Activated naive CD4-positive, alpha-beta T cell treated with Interleukin-2 at 50 U/mL for 16 hours (primary cell): ENCODE data around the gene ZNF783.
"Not testable (repeated sequence)": the region's sequence is repeated elsewhere in the genome, so short reads cannot be mapped to it uniquely, and the experiment has no call there.

Experiments
- DNase-seq: peaks from one replicate; pipeline ENCODE4 v3.0.0-alpha.2; 2020

Gene ZNF783

DNA sequence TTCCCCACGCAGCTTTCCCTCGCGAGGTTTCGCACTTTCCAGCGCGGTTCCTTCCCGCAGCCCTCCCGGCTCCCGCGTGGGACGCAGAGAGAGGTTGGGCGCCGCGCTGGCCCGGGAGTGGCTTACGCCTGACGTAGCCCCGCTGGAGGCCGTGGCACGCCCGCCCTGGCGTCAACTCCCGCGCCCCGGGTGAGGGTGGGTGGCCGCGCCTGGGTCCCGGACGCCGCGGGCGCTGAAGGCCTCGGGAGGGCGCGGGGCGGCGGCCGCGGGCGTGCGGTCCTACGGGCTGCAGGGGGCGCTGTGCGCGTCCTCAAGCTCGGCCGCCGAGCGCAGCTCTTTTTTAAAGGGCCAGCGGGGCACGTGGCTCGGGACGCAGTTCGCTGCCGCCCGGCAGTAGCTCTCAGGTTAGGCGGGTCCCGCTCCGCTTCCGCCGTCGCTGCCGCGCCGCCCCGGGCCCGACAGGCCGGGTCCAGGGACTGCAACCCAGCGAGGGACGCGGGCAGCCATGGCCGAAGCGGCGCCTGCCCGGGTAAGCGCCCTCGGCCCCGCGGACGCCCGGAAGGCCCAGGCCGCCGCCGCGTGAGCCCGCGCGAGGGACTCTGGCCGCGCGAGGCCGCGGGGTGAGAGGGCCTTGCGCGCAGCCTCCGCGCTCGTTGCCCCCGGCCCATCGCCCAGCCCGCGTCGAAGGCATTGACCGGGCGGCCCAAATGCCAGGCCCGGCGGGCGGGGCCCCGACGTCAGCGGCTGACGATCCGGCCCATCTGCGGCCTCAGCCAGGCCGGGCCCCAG lies at the start of gene ZNF783:
Gene ZNF783 (plus strand): TSS at position 368 of the 789 bp plus-strand sequence. CDS start 138 bp downstream, at position 506.
- DNase-seq = peak; percentile 87

- DNase-seq = no peak
Measured at GRCh38 chr7:149214020-149214720, 47.8 kb upstream of the ZNF783 start.

DNA sequence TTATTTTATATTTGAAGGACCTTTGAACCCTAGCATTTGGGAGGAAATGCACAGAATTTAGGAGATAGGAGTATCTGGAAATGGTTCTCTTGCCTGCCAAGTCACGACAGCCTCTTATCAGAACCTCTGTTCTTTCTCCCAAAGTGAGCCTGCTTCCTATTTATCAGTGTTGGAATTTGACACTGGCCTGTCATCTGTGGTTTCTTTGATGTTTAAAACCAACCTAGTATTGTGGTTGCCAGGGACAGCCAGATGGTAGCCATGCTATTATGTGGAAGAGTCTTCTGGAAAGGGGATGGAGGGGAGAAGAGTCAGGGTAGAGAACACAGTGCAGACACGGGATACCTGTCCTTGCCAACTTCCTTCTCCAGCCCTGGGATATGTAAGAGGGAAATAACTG lies 45.6 kb upstream of the ZNF783 start:
- DNase-seq = no peak

DNA sequence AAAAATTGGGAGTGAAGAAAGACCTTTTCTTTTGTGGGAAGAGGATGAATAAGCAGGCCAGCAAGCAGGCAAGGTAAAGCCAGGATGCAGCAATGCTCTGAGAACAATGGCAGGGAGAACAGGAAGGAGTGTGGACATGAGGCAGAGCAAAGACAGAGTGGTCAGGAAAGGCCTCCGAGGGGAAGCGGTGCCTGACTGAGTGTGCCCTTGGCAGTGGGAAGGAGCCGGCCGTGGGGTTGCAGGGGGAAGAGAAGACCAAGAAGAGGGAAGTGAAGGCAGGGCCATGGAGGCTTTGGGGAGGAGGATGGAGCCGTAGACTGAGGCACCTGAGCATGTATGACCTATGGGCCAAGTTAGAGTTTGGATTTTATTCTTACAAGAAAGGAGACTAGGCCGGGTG lies 44.4 kb upstream of the ZNF783 start:
- DNase-seq = no peak

DNA sequence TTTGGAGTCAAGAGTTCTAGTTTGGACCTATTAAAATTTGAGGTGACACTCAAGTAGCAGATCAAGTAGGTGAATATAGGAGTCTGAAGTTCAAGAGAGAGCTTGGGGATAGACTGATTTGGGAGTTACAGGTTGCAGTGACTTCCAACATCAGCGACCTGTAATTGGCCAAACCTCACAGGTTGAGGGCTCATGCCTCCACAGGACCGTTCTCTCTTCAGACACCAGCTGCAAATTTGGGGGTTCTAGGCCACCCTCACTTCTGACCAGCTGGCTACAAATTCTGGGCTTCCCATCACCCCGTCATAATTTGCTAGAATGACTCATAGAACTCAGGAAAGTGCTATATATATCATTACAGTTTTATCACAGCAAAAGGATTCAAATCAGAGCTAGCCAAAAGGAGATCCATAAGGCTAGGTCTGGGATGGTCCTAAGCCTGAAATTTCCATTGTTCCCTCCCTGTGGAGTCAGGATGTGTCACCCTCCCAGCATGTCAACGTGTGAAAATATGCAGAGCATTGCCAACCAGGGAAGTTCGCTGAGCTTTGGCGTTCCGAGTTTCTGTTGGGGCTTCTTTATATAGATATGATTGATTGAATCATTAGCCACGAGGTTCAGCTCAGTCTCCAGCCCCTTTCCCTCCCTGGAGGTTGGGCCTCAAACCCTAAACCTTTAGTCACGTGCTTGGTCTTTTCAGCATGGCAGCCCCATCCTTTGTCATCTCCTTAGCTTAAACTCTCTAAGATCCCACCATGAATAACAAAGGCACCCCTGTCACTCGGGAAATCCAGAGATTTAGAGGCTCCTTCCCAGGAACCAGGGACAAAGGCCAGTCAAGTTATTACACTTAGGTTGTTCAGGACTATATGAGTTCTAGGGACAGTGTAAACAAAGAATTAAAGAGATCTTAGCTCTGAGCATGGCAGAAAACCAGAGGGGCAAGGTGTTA lies 43.3 kb upstream of the ZNF783 start:
- DNase-seq = no peak

GRCh38 chr7:149220534-149220933 lies 41.5 kb upstream of the ZNF783 start:
- DNase-seq = no peak

DNA sequence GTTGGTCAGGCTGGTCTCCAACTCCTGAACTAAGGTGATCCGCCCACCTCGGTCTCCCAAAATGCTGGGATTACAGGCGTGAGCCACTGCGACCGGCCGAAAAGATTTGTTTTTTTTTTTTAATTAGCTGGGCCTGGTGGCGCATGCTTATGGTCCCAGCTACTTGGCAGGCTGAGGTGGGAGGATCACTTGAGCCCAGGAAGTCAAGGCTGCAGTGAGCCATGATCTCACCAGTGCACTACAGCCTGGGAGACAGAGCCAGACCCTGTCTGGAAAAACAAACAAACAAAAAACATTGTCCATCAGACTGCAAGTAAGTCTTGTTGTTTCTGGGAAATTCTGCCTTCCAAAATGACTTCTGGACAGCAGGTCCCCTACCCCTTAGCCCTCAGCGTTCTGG lies 38.8 kb upstream of the ZNF783 start:
- no peak for DNase-seq

DNA sequence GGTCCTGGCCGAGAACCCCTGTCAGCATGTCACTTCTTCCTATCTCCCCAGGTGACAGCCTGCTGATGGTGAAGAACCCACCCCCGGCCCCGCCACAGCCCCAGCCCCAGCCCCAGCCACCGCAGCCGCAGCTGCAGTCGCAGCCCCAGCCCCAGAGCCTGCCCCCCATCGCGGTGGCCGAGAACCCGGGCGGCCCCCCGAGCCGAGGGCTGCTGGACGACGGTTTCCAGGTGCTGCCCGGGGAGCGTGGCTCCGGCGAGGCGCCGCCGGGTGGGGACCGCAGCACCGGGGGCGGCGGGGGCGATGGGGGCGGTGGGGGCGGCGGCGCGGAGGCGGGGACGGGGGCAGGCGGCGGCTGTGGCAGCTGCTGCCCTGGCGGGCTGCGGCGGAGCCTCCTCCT lies 38.2 kb upstream of the ZNF783 start:
- DNase-seq = no peak

DNA sequence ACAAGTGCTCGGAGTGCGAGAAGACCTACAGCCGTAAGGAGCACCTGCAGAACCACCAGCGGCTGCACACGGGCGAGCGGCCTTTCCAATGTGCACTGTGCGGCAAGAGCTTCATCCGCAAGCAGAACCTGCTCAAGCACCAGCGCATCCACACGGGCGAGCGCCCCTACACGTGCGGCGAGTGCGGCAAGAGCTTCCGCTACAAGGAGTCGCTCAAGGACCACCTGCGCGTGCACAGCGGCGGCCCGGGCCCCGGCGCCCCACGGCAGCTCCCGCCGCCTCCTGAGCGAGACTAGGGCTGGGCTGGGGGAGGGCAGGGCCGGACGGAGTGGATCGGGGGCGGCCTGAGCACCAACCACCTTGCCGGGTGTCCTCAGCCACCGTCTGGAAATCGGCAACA lies 37.6 kb upstream of the ZNF783 start:
- DNase-seq = no peak

GRCh38 chr7:149225106-149225505 lies 36.9 kb upstream of the ZNF783 start:
- no peak for DNase-seq

- no peak for DNase-seq
Measured at GRCh38 chr7:149225656-149226055, 36.3 kb upstream of the ZNF783 start.

- not testable (repeated sequence) for DNase-seq
Measured at GRCh38 chr7:149226366-149226765, 35.6 kb upstream of the ZNF783 start.

DNA sequence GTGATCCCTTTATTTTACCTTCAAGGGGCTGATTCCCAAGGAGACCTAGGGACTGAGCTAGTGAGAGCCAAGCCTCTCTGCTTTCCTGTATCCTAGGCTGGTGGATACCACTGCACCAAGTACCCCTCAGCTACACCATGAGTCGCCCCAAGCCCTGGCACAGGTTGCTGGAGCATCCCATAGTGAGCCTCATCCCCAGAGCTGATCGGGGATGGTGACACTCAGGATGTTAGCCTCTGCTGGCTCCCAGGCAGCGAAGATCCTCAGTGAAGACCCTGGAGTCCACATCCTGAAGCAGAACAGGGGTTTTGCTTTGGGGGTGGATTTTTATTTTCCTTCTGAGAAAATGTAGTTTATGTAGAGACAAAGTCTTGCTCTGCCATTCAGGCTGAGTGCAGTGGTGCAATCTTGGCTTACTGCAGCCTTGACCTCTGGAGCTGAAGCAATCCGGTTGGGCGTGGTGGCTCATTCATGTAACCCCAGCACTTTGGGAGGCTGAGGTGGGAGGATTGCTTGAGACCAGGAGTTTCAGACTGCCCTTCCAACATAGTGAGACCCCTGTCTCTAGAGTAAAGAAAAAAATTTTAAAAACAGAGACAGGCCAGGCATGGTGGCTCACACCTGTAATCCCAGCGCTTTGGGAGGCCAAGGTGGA lies 35.0 kb upstream of the ZNF783 start:
- no peak for DNase-seq

DNA sequence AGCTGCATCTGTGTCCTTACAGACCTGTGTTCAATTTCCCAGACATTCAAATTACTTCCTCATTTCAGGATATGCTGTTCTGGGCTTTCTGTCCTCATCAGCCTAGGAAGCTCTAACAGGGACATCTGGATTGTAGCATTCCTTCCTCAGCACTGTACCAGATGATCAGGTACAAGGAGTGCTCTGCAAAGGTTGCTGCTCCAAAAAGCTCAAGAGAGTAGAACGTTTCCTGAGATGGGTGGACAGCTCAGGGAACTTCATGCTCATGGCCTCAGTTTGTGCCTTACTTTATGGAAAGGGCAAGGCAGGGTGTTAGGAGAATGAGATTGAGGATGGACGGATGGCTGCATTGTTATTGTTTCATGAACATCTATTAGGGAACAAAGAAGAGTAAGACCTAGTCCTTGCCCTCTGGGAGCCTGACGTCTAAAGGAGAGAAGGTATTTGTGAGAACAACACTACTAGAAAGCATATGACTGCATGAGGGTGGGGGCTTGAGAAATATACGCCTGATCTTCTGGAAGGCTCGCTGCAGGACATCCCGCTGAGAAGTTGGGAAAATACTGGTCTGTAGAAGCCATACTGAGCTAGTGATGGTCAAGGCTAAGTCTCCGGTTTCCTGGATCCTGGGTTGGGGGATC lies 33.0 kb upstream of the ZNF783 start:
- DNase-seq = no peak

DNA sequence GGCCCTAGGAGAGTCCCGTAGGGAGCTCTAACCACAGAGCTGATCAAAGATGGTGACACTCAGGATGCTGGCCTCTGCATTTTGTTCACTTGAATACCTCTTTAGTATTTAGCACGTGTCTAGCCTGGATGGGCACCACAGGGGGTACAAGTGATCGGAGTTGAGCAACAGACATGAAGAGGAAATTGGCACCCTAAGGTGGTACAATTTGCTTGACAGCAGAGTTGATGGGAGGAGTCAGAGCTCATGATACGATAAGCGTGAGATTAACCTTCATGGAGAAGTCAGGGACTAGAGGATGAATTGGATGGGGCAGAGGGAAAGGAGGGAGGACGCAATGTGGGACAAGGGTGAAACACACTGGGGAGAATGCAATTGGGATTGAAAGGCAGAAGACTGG lies 32.5 kb upstream of the ZNF783 start:
- DNase-seq = no peak

- no peak for DNase-seq
Measured at GRCh38 chr7:149232362-149232761, 29.6 kb upstream of the ZNF783 start.

GRCh38 chr7:149233655-149234204 lies 28.3 kb upstream of the ZNF783 start:
- DNase-seq = not testable (repeated sequence)

DNA sequence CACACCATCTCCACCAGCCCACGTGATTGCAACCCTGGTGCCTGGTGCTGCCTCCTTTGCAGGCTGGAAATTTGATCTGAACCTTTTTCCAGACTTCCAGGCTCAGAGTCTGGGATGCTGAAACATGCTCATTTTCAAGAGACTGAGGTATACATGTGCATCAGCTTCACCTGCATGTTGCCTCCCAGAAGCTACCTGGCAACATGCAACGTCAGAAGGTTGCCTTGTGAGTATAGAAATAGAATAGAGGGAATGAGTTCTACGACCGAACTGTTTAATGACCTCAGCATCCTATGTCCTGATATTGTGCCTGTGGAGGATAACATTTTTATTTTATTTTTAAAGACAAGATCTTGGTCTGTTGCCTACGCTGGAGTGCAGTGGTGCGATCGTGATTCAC lies 24.5 kb upstream of the ZNF783 start:
- no peak for DNase-seq

DNA sequence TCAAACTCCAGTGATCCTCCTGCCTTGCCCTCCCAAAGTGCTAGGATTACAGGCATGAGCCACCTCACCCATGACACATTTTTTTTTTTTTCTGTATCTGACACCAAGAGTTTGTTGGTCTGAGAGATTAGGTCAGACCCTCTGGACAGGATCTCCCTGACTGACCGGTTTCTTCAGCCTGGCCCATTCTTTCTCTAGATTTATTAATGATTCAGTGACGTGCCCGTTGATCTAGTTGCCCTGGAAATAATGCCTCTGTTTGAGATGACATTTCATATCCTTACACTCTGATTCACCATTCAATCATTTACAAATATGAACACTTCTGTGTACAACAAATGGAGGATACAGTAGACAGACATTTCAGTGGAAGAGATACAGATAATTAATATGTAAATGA lies 23.9 kb upstream of the ZNF783 start:
- no peak for DNase-seq

DNA sequence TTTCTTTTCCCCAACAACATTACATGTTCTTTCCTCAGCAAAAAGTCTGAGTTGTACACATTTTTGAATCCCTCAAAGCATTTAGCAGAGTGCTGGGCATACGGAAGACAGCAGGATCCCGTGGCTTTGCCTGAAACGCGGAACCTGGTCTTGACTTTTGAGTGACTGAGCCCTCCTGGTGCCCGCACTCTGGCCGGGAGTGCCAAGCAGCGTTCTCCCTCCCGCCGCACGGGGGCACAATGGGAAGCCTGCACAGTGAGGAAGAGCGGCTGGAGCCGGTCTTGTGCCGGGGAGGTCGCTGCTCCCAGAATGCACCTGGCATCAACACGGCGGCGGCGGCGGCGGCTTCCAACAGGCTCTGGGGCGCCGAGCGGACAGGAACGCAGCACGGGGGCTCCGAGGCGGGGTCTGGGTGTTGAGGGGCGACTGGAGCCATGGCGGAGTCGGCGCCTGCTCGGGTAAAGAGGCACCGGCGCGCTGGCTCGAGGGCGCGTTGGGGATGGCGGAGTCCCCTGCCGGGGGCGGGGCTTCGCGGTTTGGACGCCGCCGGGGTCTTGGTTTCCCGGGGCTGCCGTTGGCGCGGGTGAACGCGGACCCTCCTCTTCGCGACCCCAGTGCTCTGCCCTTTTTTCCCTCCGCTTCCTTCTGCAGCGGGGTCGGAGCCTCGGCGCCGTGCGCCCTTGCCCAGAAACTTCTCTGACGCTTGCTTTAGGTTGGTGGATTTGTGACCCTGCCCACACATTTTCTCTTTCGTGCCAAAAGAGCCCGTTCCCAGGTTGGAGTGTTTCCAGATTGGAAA lies 22.5 kb upstream of the ZNF783 start, which contains the start of gene ZNF212:
Gene ZNF212 (plus strand): TSS at position 307 of the 799 bp plus-strand sequence. CDS start 128 bp downstream, at position 435.
- DNase-seq = peak; percentile 92

DNA sequence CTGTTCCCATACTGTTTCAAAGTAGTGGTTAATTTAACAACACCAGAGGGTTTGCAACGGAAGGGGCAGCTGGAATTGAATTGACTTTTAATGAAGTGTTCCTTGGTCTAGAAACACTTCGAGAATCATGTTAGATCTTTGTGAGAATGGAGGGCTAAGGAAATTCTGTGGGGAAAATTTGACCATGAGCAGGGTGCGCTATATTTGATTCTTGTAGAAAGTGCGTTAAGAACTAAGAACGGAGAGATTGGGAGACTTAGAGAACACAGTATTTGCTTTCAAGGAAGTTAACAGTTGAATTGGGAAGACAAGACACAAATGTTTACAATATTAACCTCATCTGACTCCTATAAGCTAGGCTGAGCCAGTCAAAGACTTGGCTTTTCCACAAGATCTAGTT lies 21.4 kb upstream of the ZNF783 start:
- no peak for DNase-seq
